ENCODE measurements around the gene ZFYVE26. TPM values are rescaled to one million over a fixed set of nuclear protein-coding genes. Genes with fewer than 3 reads are reported as not detected.

Gene ZFYVE26
- total RNA-seq, 1 experiment from 2014 or later, result 13.2 TPM

Other genes with a start within 250 kb of the ZFYVE26 start
- gene PIGH, start 216.3 kb downstream of the ZFYVE26 start, total RNA-seq (2021; ENCODE audit: unreplicated experiment), result 20.9 TPM
- gene ARG2, start 196.7 kb downstream of the ZFYVE26 start, total RNA-seq (2021; ENCODE audit: unreplicated experiment), result 7.0 TPM
- gene VTI1B, start 142.0 kb downstream of the ZFYVE26 start, total RNA-seq (2021; ENCODE audit: unreplicated experiment), result 86.3 TPM
- gene RDH11, start 120.8 kb downstream of the ZFYVE26 start, total RNA-seq (2021; ENCODE audit: unreplicated experiment), result 54.6 TPM
- 0.27 TPM for gene RDH12, start 114.7 kb downstream of the ZFYVE26 start, total RNA-seq (2021; ENCODE audit: unreplicated experiment)
- gene RAD51B, start 3.2 kb upstream of the ZFYVE26 start, total RNA-seq (2021; ENCODE audit: unreplicated experiment), result 20.0 TPM